HG03039 (cell line): Measurements from ENCODE around the gene BCAS1.

ENCODE experiments used
- ATAC-seq: cut with Tn5 transposase; IDR thresholded peaks from one replicate; pipeline ENCODE4 v1.9.1; 2021; ENCODE audit warnings: mild to moderate bottlenecking, moderate library complexity; ENCODE audit not compliant: unreplicated experiment

Gene BCAS1

GRCh38 chr20:54103067-54103761, 32.8 kb upstream of the BCAS1 start:
- peak; percentile 60 for ATAC-seq

- ATAC-seq: no peak
Observed at GRCh38 chr20:54102543-54102942, 32.1 kb upstream of the BCAS1 start.

GRCh38 chr20:54100563-54100962, 30.2 kb upstream of the BCAS1 start:
- ATAC-seq: no peak

- no peak for ATAC-seq
Observed at GRCh38 chr20:54099894-54100293, 29.5 kb upstream of the BCAS1 start.

GRCh38 chr20:54098047-54098446, 27.7 kb upstream of the BCAS1 start:
- ATAC-seq: no peak

- no peak for ATAC-seq
Observed at GRCh38 chr20:54097236-54097529, 26.8 kb upstream of the BCAS1 start.

- ATAC-seq: no peak
Observed at GRCh38 chr20:54095824-54096223, 25.4 kb upstream of the BCAS1 start.

GRCh38 chr20:54094268-54094580, 23.8 kb upstream of the BCAS1 start:
- ATAC-seq: no peak

- no peak for ATAC-seq
Observed at GRCh38 chr20:54093423-54094267, 23.3 kb upstream of the BCAS1 start.

GRCh38 chr20:54092021-54092420, 21.6 kb upstream of the BCAS1 start:
- ATAC-seq: no peak

- no peak for ATAC-seq
Observed at GRCh38 chr20:54091120-54091480, 20.7 kb upstream of the BCAS1 start.

GRCh38 chr20:54090230-54091119, 20.1 kb upstream of the BCAS1 start:
- no peak for ATAC-seq

GRCh38 chr20:54088430-54088829, 18.0 kb upstream of the BCAS1 start:
- no peak for ATAC-seq

- ATAC-seq: no peak
Observed at GRCh38 chr20:54086507-54087039, 16.2 kb upstream of the BCAS1 start.

GRCh38 chr20:54085910-54086309, 15.5 kb upstream of the BCAS1 start:
- no peak for ATAC-seq

- no peak for ATAC-seq
Observed at GRCh38 chr20:54085425-54085824, 15.0 kb upstream of the BCAS1 start.

GRCh38 chr20:54084727-54085388, 14.5 kb upstream of the BCAS1 start:
- ATAC-seq: no peak

- ATAC-seq: no peak
Observed at GRCh38 chr20:54084193-54084592, 13.8 kb upstream of the BCAS1 start.

GRCh38 chr20:54083459-54083858, 13.1 kb upstream of the BCAS1 start:
- no peak for ATAC-seq

GRCh38 chr20:54082100-54082499, 11.7 kb upstream of the BCAS1 start:
- ATAC-seq: no peak

GRCh38 chr20:54079652-54080051, 9.3 kb upstream of the BCAS1 start:
- no peak for ATAC-seq
